ENCODE results near the gene ZNF689.
"Not testable (repeated sequence)": the region's sequence is repeated elsewhere in the genome, so short reads cannot be mapped to it uniquely, and the experiment has no call there.

Gene ZNF689

GRCh38 chr16:30609926-30610839 is at the start of gene ZNF689:
TSS of gene ZNF689 (minus strand) at chr16:30610389. CDS start at chr16:30610041, 348 bp downstream.
- DNase-seq (ENCODE audit: low read depth), result peak; percentile 89

GRCh38 chr16:30658731-30659506 is 48.7 kb upstream of the ZNF689 start:
- DNase-seq (ENCODE audit: low read depth), result no peak

GRCh38 chr16:30657866-30658730 is 47.9 kb upstream of the ZNF689 start, which contains the start of gene FBRS:
TSS of gene FBRS (plus strand) at chr16:30658431. CDS start at chr16:30659519, 1,088 bp downstream.
- peak; percentile 100 for DNase-seq (ENCODE audit: low read depth)

- no peak for DNase-seq (ENCODE audit: low read depth)
These were observed 47.0 kb upstream of the ZNF689 start for GRCh38 chr16:30656974-30657865.

GRCh38 chr16:30656388-30656787 is 46.2 kb upstream of the ZNF689 start:
- no peak for DNase-seq (ENCODE audit: low read depth)

GRCh38 chr16:30655815-30656347 is 45.7 kb upstream of the ZNF689 start:
- DNase-seq (ENCODE audit: low read depth), result no peak

- no peak for DNase-seq (ENCODE audit: low read depth)
These were observed 44.7 kb upstream of the ZNF689 start for GRCh38 chr16:30654856-30655255.

- DNase-seq (ENCODE audit: low read depth), result no peak
These were observed 42.5 kb upstream of the ZNF689 start for GRCh38 chr16:30652718-30653117.

- no peak for DNase-seq (ENCODE audit: low read depth)
These were observed 41.8 kb upstream of the ZNF689 start for GRCh38 chr16:30652005-30652296.

GRCh38 chr16:30651124-30652004 is 41.2 kb upstream of the ZNF689 start:
- peak; percentile 61 for DNase-seq (ENCODE audit: low read depth)

GRCh38 chr16:30650369-30651123 is 40.4 kb upstream of the ZNF689 start, which contains the start of gene PRR14:
TSS of gene PRR14 (plus strand) at chr16:30650960. CDS start at chr16:30651646, 686 bp downstream.
- peak; percentile 94 for DNase-seq (ENCODE audit: low read depth)

GRCh38 chr16:30649725-30650368 is 39.7 kb upstream of the ZNF689 start:
- DNase-seq (ENCODE audit: low read depth), result peak; percentile 16

- DNase-seq (ENCODE audit: low read depth), result no peak
These were observed 37.0 kb upstream of the ZNF689 start for GRCh38 chr16:30647274-30647571.

- no peak for DNase-seq (ENCODE audit: low read depth)
These were observed 35.5 kb upstream of the ZNF689 start for GRCh38 chr16:30645727-30646126.

- no peak for DNase-seq (ENCODE audit: low read depth)
These were observed 34.2 kb upstream of the ZNF689 start for GRCh38 chr16:30644334-30644830.

- no peak for DNase-seq (ENCODE audit: low read depth)
These were observed 31.3 kb upstream of the ZNF689 start for GRCh38 chr16:30641378-30641982.

- DNase-seq (ENCODE audit: low read depth), result no peak
These were observed 27.8 kb upstream of the ZNF689 start for GRCh38 chr16:30637944-30638343.

- DNase-seq (ENCODE audit: low read depth), result not testable (repeated sequence)
These were observed 26.9 kb upstream of the ZNF689 start for GRCh38 chr16:30637139-30637538.

All from activated T-cell treated with anti-CD3 and anti-CD28 coated beads for 1 hour (primary cell).